ENCODE measurements around the gene STAT5B. TPM values are rescaled to one million over a fixed set of nuclear protein-coding genes. Genes with fewer than 3 reads are reported as not detected.

The STAT5B gene
- total RNA-seq, 2 donors from 2014 or later = 31.4 to 49.1 TPM

GRCh38 chr17:42177684-42178083 lies 98.5 kb downstream of the STAT5B start:
- peaks cover 0 to 13% of the 10 kb centered on the region in 2 donors for H3K4me1 ChIP-seq
- no peak overlapping the region for H3K27ac ChIP-seq
- no peak for DNase-seq (ENCODE audit: low spot score)
- H3K9me3 ChIP-seq = no peaks in the 10 kb centered on the region
- no peak overlapping the region for H3K4me3 ChIP-seq
- H3K27me3 ChIP-seq = peaks cover 10 to 13% of the 10 kb centered on the region in 2 donors
- TF ChIP-seq, protein P1, sequence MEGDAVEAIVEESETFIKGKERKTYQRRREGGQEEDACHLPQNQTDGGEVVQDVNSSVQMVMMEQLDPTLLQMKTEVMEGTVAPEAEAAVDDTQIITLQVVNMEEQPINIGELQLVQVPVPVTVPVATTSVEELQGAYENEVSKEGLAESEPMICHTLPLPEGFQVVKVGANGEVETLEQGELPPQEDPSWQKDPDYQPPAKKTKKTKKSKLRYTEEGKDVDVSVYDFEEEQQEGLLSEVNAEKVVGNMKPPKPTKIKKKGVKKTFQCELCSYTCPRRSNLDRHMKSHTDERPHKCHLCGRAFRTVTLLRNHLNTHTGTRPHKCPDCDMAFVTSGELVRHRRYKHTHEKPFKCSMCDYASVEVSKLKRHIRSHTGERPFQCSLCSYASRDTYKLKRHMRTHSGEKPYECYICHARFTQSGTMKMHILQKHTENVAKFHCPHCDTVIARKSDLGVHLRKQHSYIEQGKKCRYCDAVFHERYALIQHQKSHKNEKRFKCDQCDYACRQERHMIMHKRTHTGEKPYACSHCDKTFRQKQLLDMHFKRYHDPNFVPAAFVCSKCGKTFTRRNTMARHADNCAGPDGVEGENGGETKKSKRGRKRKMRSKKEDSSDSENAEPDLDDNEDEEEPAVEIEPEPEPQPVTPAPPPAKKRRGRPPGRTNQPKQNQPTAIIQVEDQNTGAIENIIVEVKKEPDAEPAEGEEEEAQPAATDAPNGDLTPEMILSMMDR (IDR thresholded peaks at IDR 0.05) = no peak
- no peaks in the 10 kb centered on the region for H3K36me3 ChIP-seq

- Histone ChIP-seq H3K4me1 (no peaks in the 10 kb centered on the region), H3K9me3 (no peaks in the 10 kb centered on the region), H3K36me3 (no peaks in the 10 kb centered on the region), H3K27me3 (no peaks in the 10 kb centered on the region), H3K4me3 (no peak overlapping the region), H3K27ac (no peak overlapping the region)
- TF ChIP-seq, protein P1 (IDR thresholded peaks at IDR 0.05) = no peak
- no peak for DNase-seq (ENCODE audit: low spot score)
Measured at GRCh38 chr17:42174126-42174783, 101.9 kb downstream of the STAT5B start.

DNA sequence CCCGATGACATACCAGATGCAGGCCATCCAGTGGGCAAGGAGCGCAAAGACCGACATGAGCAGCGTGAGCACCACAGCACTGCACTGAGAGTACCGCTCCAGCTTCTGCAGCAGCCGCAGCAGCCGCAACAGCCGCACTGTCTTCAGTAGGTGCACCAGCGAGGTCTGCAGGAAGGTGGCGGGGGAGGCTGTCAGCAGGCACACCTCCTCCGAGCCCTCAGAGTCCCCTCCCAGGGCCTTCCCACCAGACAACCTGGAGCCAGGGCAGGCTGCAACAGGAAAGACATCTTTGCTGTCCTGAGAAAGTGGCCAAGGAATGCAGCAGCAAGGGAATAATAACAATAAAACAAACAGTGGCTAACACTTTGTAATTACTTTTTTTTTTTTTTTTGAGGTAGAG lies 104.4 kb downstream of the STAT5B start:
- Histone ChIP-seq H3K27ac (no peak overlapping the region), H3K27me3 (no peaks in the 10 kb centered on the region), H3K4me3 (no peak overlapping the region), H3K4me1 (no peaks in the 10 kb centered on the region), H3K9me3 (no peaks in the 10 kb centered on the region), H3K36me3 (no peaks in the 10 kb centered on the region)
- DNase-seq (ENCODE audit: low spot score) = no peak
- TF ChIP-seq, protein P1 (IDR thresholded peaks at IDR 0.05) = no peak

- H3K27me3 ChIP-seq = no peaks in the 10 kb centered on the region
- no peaks in the 10 kb centered on the region for H3K9me3 ChIP-seq
- H3K4me3 ChIP-seq = no peak overlapping the region
- H3K4me1 ChIP-seq = no peaks in the 10 kb centered on the region
- H3K36me3 ChIP-seq = no peaks in the 10 kb centered on the region
- no peak for DNase-seq (ENCODE audit: low spot score)
- TF ChIP-seq, protein P1 (IDR thresholded peaks at IDR 0.05) = no peak
- no peak overlapping the region for H3K27ac ChIP-seq
Measured at GRCh38 chr17:42169351-42169750, 106.8 kb downstream of the STAT5B start.

DNA sequence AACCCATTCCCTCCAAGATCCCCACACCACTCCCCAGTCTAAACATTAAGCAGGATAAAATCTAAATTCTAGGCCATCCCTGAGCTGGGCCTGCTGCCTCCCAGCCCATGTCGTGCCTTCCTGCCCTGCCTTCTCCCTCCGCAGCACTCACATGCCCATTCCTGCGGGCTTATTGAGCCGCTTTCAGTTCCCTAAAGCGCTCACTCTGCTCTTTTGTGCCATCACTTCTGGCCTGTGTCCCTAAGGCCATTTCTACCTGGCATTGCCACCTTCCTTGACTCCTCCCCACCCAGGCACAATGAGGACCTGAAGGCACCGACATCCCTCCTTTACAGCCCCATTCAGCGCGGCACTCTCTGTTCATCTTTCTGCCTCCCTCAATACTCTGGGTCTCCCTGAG lies 108.4 kb downstream of the STAT5B start:
- no peak overlapping the region for H3K27ac ChIP-seq
- DNase-seq (ENCODE audit: low spot score) = no peak
- no peaks in the 10 kb centered on the region for H3K36me3 ChIP-seq
- no peaks in the 10 kb centered on the region for H3K27me3 ChIP-seq
- no peaks in the 10 kb centered on the region for H3K4me1 ChIP-seq
- no peaks in the 10 kb centered on the region for H3K9me3 ChIP-seq
- H3K4me3 ChIP-seq = no peak overlapping the region
- TF ChIP-seq, protein P1 (IDR thresholded peaks at IDR 0.05) = no peak

Data from right atrium auricular region (tissue), 2 donors.